Tibial artery (tissue), 4 donors: ENCODE results near the gene HNF4A.

Experiments
- DNase-seq, 2 donors: peaks; one replicate each; pipeline ENCODE4 v3.0.0-alpha.2; 2019
- H3K27ac ChIP-seq, 2 donors: fragments of 200-600 bp; sonication (generic) in 1 of 2; 1 replicate in 1 of 2; 2 replicates in 1 of 2; pipeline ENCODE4 v1.5.1; 2018 to 2019; ENCODE audit warnings: mild to moderate bottlenecking in 1 of 2
- H3K27me3 ChIP-seq, 2 donors: fragments of 200-600 bp; sonication (generic) in 1 of 2; one replicate each; pipeline versions ENCODE4 v1.5.1 to v1.6.0; 2016 to 2019
- H3K36me3 ChIP-seq, 3 donors: fragments of 200-600 bp; sonication (generic) in 2 of 3; one replicate each; pipeline ENCODE4 v1.5.1; 2016 to 2019; ENCODE audit warnings: mild to moderate bottlenecking in 2 of 3
- H3K4me1 ChIP-seq, 4 donors: fragments of 200-600 bp; sonication (generic) in 2 of 4; 1 replicate in 3 of 4; 2 replicates in 1 of 4; pipeline ENCODE4 v1.5.1; 2016 to 2019
- H3K4me3 ChIP-seq, 2 donors: fragments of 200-600 bp; sonication (generic) in 1 of 2; 1 replicate in 1 of 2; 2 replicates in 1 of 2; pipeline ENCODE4 v1.5.1; 2018 to 2019; ENCODE audit warnings: mild to moderate bottlenecking in 2 of 2
- H3K9me3 ChIP-seq, 3 donors: fragments of 200-600 bp; sonication (generic) in 1 of 3; one replicate each; pipeline ENCODE4 v1.5.1; 2016 to 2019
- CTCF ChIP-seq, 2 experiments: fragments of 200-600 bp in 1 of 2; fragments of 450-650 bp in 1 of 2; IDR thresholded peaks; one replicate each; pipeline ENCODE4 v1.5.1; 2017 to 2019; ENCODE audit warnings: antibody characterized with exemption in 2 of 2, mild to moderate bottlenecking in 1 of 2, moderate library complexity in 1 of 2
- intact Hi-C: fragments of 100-400 bp; cut with DNase I; formaldehyde crosslinking; loops from one replicate; pipeline ENCODE4 v1.15.0; 2023; ENCODE audit warnings: low total_unique reads

The HNF4A gene

GRCh38 chr20:44478206-44478605 is 122.7 kb downstream of the HNF4A start:
- no peak for TF ChIP-seq CTCF (IDR thresholded peaks at IDR 0.05)
- Histone ChIP-seq H3K4me1 (peaks cover 0 to 16% (median 13%) of the 10 kb centered on the region in 4 donors), H3K36me3 (peaks cover 8 to 34% (median 34%) of the 10 kb centered on the region in 3 donors), H3K4me3 (no peak overlapping the region), H3K27me3 (no peaks in the 10 kb centered on the region), H3K9me3 (no peaks in the 10 kb centered on the region), H3K27ac (no peak overlapping the region)
- no peak for DNase-seq
- intact Hi-C loops, result no loop called here

- H3K9me3 ChIP-seq, result no peaks in the 10 kb centered on the region
- intact Hi-C loops, result no loop called here
- no peak overlapping the region for H3K4me3 ChIP-seq
- TF ChIP-seq CTCF (IDR thresholded peaks at IDR 0.05), result no peak
- H3K4me1 ChIP-seq, result peaks cover 0 to 16% (median 13%) of the 10 kb centered on the region in 4 donors
- H3K36me3 ChIP-seq, result peaks cover 14 to 48% (median 48%) of the 10 kb centered on the region in 3 donors
- no peak overlapping the region for H3K27ac ChIP-seq
- no peak for DNase-seq
- no peaks in the 10 kb centered on the region for H3K27me3 ChIP-seq
Observed at GRCh38 chr20:44479643-44480042, 124.1 kb downstream of the HNF4A start.

GRCh38 chr20:44480097-44480496 is 124.6 kb downstream of the HNF4A start:
- no peak for DNase-seq
- Histone ChIP-seq H3K27ac (no peak overlapping the region), H3K9me3 (no peaks in the 10 kb centered on the region), H3K27me3 (no peaks in the 10 kb centered on the region), H3K36me3 (peaks cover 14 to 53% (median 53%) of the 10 kb centered on the region in 3 donors), H3K4me1 (peaks cover 0 to 13% (median 11%) of the 10 kb centered on the region in 4 donors), H3K4me3 (no peak overlapping the region)
- intact Hi-C loops, result no loop called here
- TF ChIP-seq CTCF (IDR thresholded peaks at IDR 0.05), result no peak

GRCh38 chr20:44481719-44482416 is 126.4 kb downstream of the HNF4A start:
- no peak for TF ChIP-seq CTCF (IDR thresholded peaks at IDR 0.05)
- Histone ChIP-seq H3K27ac (no peak overlapping the region), H3K9me3 (no peaks in the 10 kb centered on the region), H3K36me3 (peaks cover 14 to 67% (median 56%) of the 10 kb centered on the region in 3 donors), H3K27me3 (no peaks in the 10 kb centered on the region), H3K4me1 (peaks cover 0 to under 1% (median 0%) of the 10 kb centered on the region in 4 donors), H3K4me3 (no peak overlapping the region)
- DNase-seq, result no peak
- intact Hi-C loops, result no loop called here

- H3K9me3 ChIP-seq, result no peaks in the 10 kb centered on the region
- no peak for DNase-seq
Observed at GRCh38 chr20:44483112-44483511, 127.6 kb downstream of the HNF4A start.

More at GRCh38 chr20:44483112-44483511, 127.6 kb downstream of the HNF4A start:
- no peak for TF ChIP-seq CTCF (IDR thresholded peaks at IDR 0.05)
- Histone ChIP-seq H3K27ac (no peak overlapping the region), H3K36me3 (peaks cover 14 to 78% (median 64%) of the 10 kb centered on the region in 3 donors), H3K4me3 (no peak overlapping the region), H3K27me3 (no peaks in the 10 kb centered on the region), H3K4me1 (no peaks in the 10 kb centered on the region)
- intact Hi-C loops, result no loop called here
